ENCODE data around the gene DNAI2.

The DNAI2 gene

DNA sequence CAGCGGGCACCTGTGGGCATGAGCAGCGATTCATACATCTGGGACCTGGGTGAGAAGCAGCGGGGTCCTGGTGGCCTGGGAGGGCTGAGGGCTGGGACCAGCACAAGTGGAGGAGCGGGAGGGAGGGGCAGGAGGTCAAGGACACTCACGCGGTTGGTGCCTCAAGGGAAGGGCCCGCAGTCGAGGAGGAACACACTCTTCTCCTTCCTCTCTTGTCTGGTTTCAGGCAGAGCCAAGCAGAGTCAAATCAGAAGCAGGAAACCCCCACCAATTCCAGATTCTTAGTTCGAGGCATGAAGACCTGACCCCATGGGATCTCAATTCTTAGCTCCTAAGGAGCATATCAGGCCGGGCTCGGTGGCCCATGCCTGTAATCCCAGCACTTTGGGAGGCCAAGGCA is 15.7 kb downstream of the DNAI2 start:
- TF ChIP-seq EZH2 (IDR thresholded peaks at IDR 0.05; ENCODE audit: borderline replicate concordance, low read length) = no peak
- TF ChIP-seq, protein P1, sequence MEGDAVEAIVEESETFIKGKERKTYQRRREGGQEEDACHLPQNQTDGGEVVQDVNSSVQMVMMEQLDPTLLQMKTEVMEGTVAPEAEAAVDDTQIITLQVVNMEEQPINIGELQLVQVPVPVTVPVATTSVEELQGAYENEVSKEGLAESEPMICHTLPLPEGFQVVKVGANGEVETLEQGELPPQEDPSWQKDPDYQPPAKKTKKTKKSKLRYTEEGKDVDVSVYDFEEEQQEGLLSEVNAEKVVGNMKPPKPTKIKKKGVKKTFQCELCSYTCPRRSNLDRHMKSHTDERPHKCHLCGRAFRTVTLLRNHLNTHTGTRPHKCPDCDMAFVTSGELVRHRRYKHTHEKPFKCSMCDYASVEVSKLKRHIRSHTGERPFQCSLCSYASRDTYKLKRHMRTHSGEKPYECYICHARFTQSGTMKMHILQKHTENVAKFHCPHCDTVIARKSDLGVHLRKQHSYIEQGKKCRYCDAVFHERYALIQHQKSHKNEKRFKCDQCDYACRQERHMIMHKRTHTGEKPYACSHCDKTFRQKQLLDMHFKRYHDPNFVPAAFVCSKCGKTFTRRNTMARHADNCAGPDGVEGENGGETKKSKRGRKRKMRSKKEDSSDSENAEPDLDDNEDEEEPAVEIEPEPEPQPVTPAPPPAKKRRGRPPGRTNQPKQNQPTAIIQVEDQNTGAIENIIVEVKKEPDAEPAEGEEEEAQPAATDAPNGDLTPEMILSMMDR (IDR thresholded peaks at IDR 0.05; ENCODE audit: low read length) = no peak
- Histone ChIP-seq H3K79me2 (ENCODE audit: insufficient read depth, low read length) (no peaks in the 10 kb centered on the region), H3K27me3 (ENCODE audit: insufficient read depth, low read length) (no peaks in the 10 kb centered on the region), H3F3A (ENCODE audit: insufficient read depth, low read length) (no peaks in the 10 kb centered on the region), H2AFZ (ENCODE audit: low read length) (no peak overlapping the region), H3K4me2 (ENCODE audit: low read length) (no peak overlapping the region), H3K27ac (ENCODE audit: low read depth, low read length, poor library complexity, severe bottlenecking) (no peak overlapping the region), H3K4me3 (ENCODE audit: low read depth, low read length, poor library complexity, severe bottlenecking) (no peak overlapping the region), H3K9me3 (ENCODE audit: low read length) (no peaks in the 10 kb centered on the region), H4K20me1 (ENCODE audit: insufficient read depth, low read length) (no peaks in the 10 kb centered on the region), H3K36me3 (ENCODE audit: insufficient read depth, low read length) (no peaks in the 10 kb centered on the region), H3K9me2 (ENCODE audit: low read depth, low read length) (no peaks in the 10 kb centered on the region), H3K4me1 (ENCODE audit: insufficient read depth, low read length, severe bottlenecking) (no peaks in the 10 kb centered on the region), H3K9ac (ENCODE audit: low read length) (no peak overlapping the region)

DNA sequence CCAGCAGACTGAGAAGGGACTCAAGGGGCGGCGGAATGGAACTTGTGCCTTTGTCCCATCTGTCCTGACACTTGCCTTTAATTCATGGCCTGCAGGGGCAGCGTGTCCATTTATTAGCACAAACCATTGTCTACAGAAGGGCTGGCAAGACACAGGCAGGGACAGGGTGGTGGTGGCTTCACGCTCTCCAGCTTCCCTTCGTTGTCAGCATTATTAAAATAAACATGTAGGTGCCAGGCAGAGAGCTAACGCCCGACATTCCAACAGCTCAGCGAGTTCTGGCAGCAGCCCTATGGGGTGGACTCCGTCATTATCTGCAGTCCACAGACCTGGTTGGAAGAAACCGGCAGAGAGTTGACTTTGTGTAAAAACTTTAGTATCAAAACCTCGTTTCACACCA is 16.3 kb downstream of the DNAI2 start:
- Histone ChIP-seq H4K20me1 (ENCODE audit: insufficient read depth, low read length) (no peaks in the 10 kb centered on the region), H3K27me3 (ENCODE audit: insufficient read depth, low read length) (no peaks in the 10 kb centered on the region), H2AFZ (ENCODE audit: low read length) (no peak overlapping the region), H3F3A (ENCODE audit: insufficient read depth, low read length) (no peaks in the 10 kb centered on the region), H3K36me3 (ENCODE audit: insufficient read depth, low read length) (no peaks in the 10 kb centered on the region), H3K79me2 (ENCODE audit: insufficient read depth, low read length) (no peaks in the 10 kb centered on the region), H3K9me2 (ENCODE audit: low read depth, low read length) (no peaks in the 10 kb centered on the region), H3K4me1 (ENCODE audit: insufficient read depth, low read length, severe bottlenecking) (no peaks in the 10 kb centered on the region), H3K9me3 (ENCODE audit: low read length) (no peaks in the 10 kb centered on the region), H3K9ac (ENCODE audit: low read length) (no peak overlapping the region), H3K27ac (ENCODE audit: low read depth, low read length, poor library complexity, severe bottlenecking) (no peak overlapping the region), H3K4me2 (ENCODE audit: low read length) (no peak overlapping the region), H3K4me3 (ENCODE audit: low read depth, low read length, poor library complexity, severe bottlenecking) (no peak overlapping the region)
- TF ChIP-seq, protein P1 (IDR thresholded peaks at IDR 0.05; ENCODE audit: low read length) = no peak
- no peak for TF ChIP-seq EZH2 (IDR thresholded peaks at IDR 0.05; ENCODE audit: borderline replicate concordance, low read length)

DNA sequence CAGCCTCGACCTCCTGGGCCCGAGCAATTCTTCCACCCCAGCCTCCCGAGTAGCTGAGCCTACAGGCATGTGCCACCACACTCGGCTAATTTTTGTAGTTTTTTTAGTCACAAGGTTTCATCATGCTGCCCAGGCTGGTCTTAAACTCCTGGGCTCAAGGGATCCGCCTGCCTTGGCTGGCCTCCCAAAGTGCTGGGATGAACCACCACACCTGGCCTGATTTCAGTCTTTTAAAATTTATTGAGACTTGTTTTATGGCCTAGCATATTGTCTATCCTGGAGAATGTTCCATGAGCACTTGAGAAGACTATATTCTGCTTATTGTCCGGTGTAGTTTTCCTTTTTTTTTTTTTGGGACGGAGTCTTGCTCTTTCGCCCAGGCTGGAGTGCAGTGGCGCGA is 18.5 kb downstream of the DNAI2 start:
- H3K9ac ChIP-seq (ENCODE audit: low read length) = no peak overlapping the region
- H3K9me2 ChIP-seq (ENCODE audit: low read depth, low read length) = no peaks in the 10 kb centered on the region
- no peak overlapping the region for H3K27ac ChIP-seq (ENCODE audit: low read depth, low read length, poor library complexity, severe bottlenecking)
- H4K20me1 ChIP-seq (ENCODE audit: insufficient read depth, low read length) = no peaks in the 10 kb centered on the region
- H3K4me2 ChIP-seq (ENCODE audit: low read length) = no peak overlapping the region
- no peaks in the 10 kb centered on the region for H3K27me3 ChIP-seq (ENCODE audit: insufficient read depth, low read length)
- no peaks in the 10 kb centered on the region for H3F3A ChIP-seq (ENCODE audit: insufficient read depth, low read length)
- no peaks in the 10 kb centered on the region for H3K36me3 ChIP-seq (ENCODE audit: insufficient read depth, low read length)
- H3K4me3 ChIP-seq (ENCODE audit: low read depth, low read length, poor library complexity, severe bottlenecking) = no peak overlapping the region
- no peaks in the 10 kb centered on the region for H3K79me2 ChIP-seq (ENCODE audit: insufficient read depth, low read length)
- H3K4me1 ChIP-seq (ENCODE audit: insufficient read depth, low read length, severe bottlenecking) = no peaks in the 10 kb centered on the region
- H3K9me3 ChIP-seq (ENCODE audit: low read length) = no peaks in the 10 kb centered on the region
- H2AFZ ChIP-seq (ENCODE audit: low read length) = no peak overlapping the region
- no peak for TF ChIP-seq EZH2 (IDR thresholded peaks at IDR 0.05; ENCODE audit: borderline replicate concordance, low read length)
- TF ChIP-seq, protein P1 (IDR thresholded peaks at IDR 0.05; ENCODE audit: low read length) = no peak
